A549 treated with DMSO at 1 μM for 4 hours (cell line): ENCODE results near the gene ZNF880. TPM values are rescaled to one million over a fixed set of nuclear protein-coding genes. Genes with fewer than 3 reads are reported as not detected.

Source experiments
- total RNA-seq: library from RNA; stranded (reverse); fragments of 200-300 nt; extraction: Qiagen RNA extraction; gene quantifications from 5 replicates; pipeline ENCODE4 v1.2.3, GENCODE V29; 2022; ENCODE audit warnings: low read depth

The ZNF880 gene
- 0.36 to 1.5 TPM (median 1.0 TPM) in 5 replicates for total RNA-seq

GRCh38 chr19:52369559-52370340 is at the start of gene ZNF880:
Gene ZNF880 (plus strand): TSS chr19:52369923. CDS start chr19:52369966, 43 bp downstream.

GRCh38 chr19:52336117-52336790 is 33.5 kb upstream of the ZNF880 start, which contains the start of gene ZNF610:
Gene ZNF610 (plus strand): TSS chr19:52336243. CDS start chr19:52349173, 12,930 bp downstream.

GRCh38 chr19:52397310-52398080 is 27.8 kb downstream of the ZNF880 start, which contains the start of gene ZNF528:
Gene ZNF528 (plus strand): TSS chr19:52397849. CDS start chr19:52402014, 4,165 bp downstream.

GRCh38 chr19:52428937-52429336 is 59.2 kb downstream of the ZNF880 start, which contains the start of gene ZNF534:
Gene ZNF534 (plus strand): TSS chr19:52429148. CDS start chr19:52431475, 2,327 bp downstream.

Other genes starting within 250 kb of the ZNF880 start
- 0.51 to 1.3 TPM (median 0.61 TPM) in 5 replicates for gene ZNF616, start 230.0 kb upstream of the ZNF880 start, total RNA-seq
- gene ZNF836, start 198.3 kb upstream of the ZNF880 start, total RNA-seq = 0.55 to 1.1 TPM (median 0.73 TPM) in 5 replicates
- gene PPP2R1A, start 179.9 kb upstream of the ZNF880 start, total RNA-seq = 209 to 320 TPM (median 294 TPM) in 5 replicates
- gene ZNF766, start 100.3 kb upstream of the ZNF880 start, total RNA-seq = 7.5 to 11.2 TPM (median 11.2 TPM) in 5 replicates
- gene ZNF480, start 72.8 kb upstream of the ZNF880 start, total RNA-seq = 7.0 to 22.4 TPM (median 16.8 TPM) in 5 replicates
- gene ZNF610, start 33.7 kb upstream of the ZNF880 start, total RNA-seq = not detected in 5 replicates
- gene ZNF528, start 27.9 kb downstream of the ZNF880 start, total RNA-seq = 0.08 to 0.62 TPM (median 0.54 TPM) in 3 of 5 replicates, not detected in the others
- gene ZNF534, start 59.2 kb downstream of the ZNF880 start, total RNA-seq = not detected in 5 replicates
- gene ZNF578, start 83.6 kb downstream of the ZNF880 start, total RNA-seq = not detected in 5 replicates
- 0.03 to 0.34 TPM (median 0.16 TPM) in 5 replicates for gene ZNF808, start 157.7 kb downstream of the ZNF880 start, total RNA-seq
- gene ZNF701, start 200.4 kb downstream of the ZNF880 start, total RNA-seq = 0.07 to 0.22 TPM (median 0.11 TPM) in 5 replicates